Stomach smooth muscle (tissue), 2 donors: ENCODE measurements around the gene PBXIP1.

ENCODE experiments used
- H3K27ac ChIP-seq: one replicate; pipeline ENCODE4 v1.7.0; 2013; ENCODE audit warnings: mild to moderate bottlenecking, low read length, inconsistent platforms
- H3K27me3 ChIP-seq, 2 donors: one replicate each; pipeline ENCODE4 v1.7.0; 2013; ENCODE audit warnings: low read length in 2 of 2; ENCODE audit not compliant: insufficient read depth in 2 of 2, control insufficient read depth in 1 of 2
- H3K36me3 ChIP-seq, 2 donors: one replicate each; pipeline ENCODE4 v1.7.0; 2013; ENCODE audit warnings: low read length in 2 of 2; ENCODE audit not compliant: control insufficient read depth in 2 of 2, insufficient read depth in 2 of 2
- H3K4me1 ChIP-seq: one replicate; pipeline ENCODE4 v1.7.0; 2013; ENCODE audit warnings: low read length; ENCODE audit not compliant: control insufficient read depth, insufficient read depth
- H3K4me3 ChIP-seq, 2 donors: one replicate each; pipeline ENCODE4 v1.7.0; 2013; ENCODE audit warnings: low read length in 2 of 2
- H3K9ac ChIP-seq, 2 donors: one replicate each; pipeline ENCODE4 v1.7.0; 2013; ENCODE audit warnings: low read length in 2 of 2, mild to moderate bottlenecking in 1 of 2
- H3K9me3 ChIP-seq, 2 donors: one replicate each; pipeline ENCODE4 v1.7.0; 2013; ENCODE audit warnings: low read length in 2 of 2; ENCODE audit not compliant: control insufficient read depth in 2 of 2
- donor health status: healthy.
- donor health status: Pancreatic carcinoma.

PBXIP1 gene

DNA sequence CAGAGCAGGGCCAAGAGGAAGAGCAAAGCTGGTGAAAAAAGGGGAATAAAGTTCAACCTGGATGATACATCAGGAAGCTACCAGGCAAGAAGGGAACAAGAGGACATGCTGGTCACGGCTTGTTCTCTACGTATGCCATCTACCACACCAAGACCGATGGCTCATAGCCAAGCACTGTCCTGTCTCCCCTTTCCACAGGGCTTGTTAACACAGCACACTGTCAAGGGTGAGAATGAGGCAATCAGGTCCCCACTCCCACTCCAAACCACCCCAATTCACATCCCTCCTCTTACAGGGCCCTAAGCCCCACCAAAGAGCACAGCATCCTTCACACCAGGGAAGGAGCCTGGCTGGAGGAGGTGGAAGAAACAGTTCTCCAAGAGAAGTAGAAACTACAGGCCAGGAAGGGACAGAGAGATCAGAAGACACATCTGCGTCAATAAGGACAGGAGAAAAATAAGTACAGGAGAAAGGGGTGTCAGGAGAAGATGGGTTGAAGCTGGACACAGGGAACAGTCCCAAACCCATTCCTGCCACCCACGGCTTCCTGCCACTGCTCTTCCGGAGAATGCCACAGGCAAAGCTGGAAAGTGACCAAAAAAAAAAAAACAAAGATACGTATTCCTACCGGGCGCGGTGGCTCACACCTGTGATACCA lies 15.6 kb upstream of the PBXIP1 start:
- Histone ChIP-seq H3K4me3 (peak overlapping the region; percentile 69 to 70), H3K27me3 (no peaks in the 10 kb centered on the region), H3K4me1 (peaks cover 57% of the 10 kb centered on the region), H3K27ac (peak overlapping the region; percentile 99), H3K9me3 (no peaks in the 10 kb centered on the region), H3K36me3 (peaks cover 12 to 22% of the 10 kb centered on the region in 2 donors), H3K9ac (peak overlapping the region; percentile 80 to 85)

DNA sequence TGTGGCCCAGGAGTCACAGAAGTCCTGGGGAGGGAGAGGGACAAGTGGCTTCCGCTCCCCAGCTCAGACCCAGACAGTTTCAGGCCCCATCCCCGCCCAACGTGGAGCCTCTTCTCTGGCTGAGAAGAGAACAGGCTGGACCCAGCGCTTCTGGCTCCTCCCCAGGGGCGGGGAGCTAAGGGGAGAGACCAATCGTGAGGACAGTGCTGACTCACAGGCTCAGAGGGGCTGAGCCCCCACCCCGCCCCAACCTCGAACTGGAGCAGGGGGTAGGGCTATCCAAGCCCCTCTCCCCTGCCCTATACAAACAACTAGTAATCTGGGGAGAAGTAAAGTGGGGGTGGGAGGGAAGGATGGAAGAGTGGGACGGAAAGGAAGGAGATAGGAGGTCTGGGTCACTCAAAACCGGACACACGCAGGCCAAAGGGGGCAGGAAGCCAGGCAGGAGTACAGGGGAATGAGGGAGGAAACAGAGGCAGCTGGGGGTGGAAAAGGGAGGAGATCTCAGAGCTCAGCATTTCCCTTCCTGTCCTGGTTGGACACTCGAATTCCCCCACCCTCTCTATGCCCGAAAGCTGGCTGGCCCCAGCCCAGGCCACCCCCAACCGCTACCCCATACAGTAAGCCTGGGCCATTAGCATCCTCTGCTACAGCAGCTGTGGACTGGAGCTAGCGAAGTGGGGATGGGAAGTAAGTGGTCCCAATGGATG lies 14.9 kb upstream of the PBXIP1 start, which contains the start of gene SHC1:
SHC1 (minus strand) TSS at position 117 of the 710 bp plus-strand sequence. CDS start 221 bp downstream, outside the sequence.
- Histone ChIP-seq H3K27ac (peak within 1 kb of the TSS; percentile 99), H3K4me3 (peak within 1 kb of the TSS; percentile 69 to 70), H3K9ac (peak within 1 kb of the TSS; percentile 80 to 85), H3K27me3 (no peaks in the 10 kb centered on the region), H3K36me3 (peaks cover 19 to 28% of the 10 kb centered on the region in 2 donors), H3K4me1 (peaks cover 52% of the 10 kb centered on the region), H3K9me3 (no peaks in the 10 kb centered on the region)

DNA sequence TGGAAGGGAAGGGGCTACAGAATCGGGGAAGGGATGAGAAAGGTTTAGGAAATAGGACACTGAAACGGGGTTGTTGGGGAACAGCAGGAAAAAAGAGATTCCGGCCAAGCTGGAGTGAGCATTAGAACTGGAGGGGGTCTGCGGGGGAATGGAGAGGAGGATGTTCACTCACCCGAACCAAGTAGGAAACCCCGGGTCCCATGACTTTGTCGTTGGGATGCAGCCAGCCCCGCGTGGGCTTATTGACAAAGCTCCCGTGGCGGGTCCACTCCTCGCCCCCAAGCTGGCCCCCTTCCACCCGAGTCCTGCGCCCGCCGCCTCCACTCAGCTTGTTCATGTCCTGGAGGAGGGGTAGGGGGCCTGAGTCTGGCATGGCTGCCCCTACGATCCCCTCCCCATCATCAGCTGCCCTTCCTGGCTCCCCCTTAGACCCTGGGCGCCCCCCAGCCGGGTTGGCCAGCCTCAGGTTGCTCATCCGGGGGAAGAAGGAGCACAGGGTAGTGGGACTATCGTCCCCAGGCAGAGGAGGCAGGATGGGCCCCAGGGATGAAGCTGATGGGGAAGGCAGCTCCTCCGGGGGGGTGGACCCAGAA lies 14.1 kb upstream of the PBXIP1 start:
- Histone ChIP-seq H3K27ac (peak overlapping the region; percentile 99), H3K27me3 (no peaks in the 10 kb centered on the region), H3K9ac (peak overlapping the region; percentile 80 to 85), H3K36me3 (peaks cover 25 to 34% of the 10 kb centered on the region in 2 donors), H3K4me3 (peak overlapping the region; percentile 69 to 70), H3K4me1 (peaks cover 49% of the 10 kb centered on the region), H3K9me3 (no peaks in the 10 kb centered on the region)

DNA sequence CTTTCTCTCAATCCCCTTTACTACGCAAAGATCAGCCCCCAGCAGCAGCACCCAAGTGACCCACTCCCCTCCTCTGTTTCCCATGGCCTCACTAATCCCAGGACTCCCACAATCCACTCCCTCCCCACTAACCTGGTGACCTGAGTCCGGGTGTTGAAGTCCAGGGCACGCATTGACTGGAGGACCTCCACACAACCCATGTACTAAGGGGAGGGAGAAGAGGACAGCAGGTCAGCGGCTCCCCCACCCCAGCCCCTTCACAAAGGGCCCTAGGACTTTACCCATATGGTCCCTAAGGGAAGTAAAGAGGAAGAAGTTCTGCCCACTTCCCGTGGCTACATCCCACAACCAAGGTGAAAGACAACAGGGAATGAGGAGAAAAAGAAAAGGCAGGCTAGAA lies 13.3 kb upstream of the PBXIP1 start:
- H3K4me3 ChIP-seq = peak overlapping the region; percentile 69 to 70

DNA sequence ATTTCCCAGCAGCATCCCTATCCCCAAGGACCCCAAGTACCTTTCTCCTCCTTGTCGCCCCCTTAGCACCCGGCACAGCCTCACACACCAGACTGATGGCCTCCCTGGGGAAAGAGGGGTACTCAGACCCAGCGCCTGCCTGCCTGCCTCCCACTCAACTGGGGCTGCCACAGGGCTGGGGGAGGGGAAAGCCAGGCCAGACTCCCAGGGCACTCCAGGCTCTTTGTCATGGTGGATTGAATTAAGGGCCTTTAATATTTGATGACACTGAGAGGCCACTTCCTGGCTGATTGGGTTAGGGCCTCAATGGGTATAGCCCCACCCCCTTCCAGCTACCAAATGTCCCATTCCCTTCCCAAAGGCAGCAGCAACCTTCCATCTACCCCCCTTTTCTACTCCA lies 12.8 kb upstream of the PBXIP1 start:
- Histone ChIP-seq H3K27ac (peak overlapping the region; percentile 99), H3K9me3 (no peaks in the 10 kb centered on the region), H3K36me3 (peaks cover 33 to 43% of the 10 kb centered on the region in 2 donors), H3K4me1 (peaks cover 50% of the 10 kb centered on the region), H3K9ac (peak overlapping the region; percentile 47 to 85), H3K4me3 (peak overlapping the region in 1 of 2 donors; percentile 70), H3K27me3 (no peaks in the 10 kb centered on the region)

More for the DNA sequence above, 13.3 kb upstream of the PBXIP1 start:
- H3K27me3 ChIP-seq = no peaks in the 10 kb centered on the region
- H3K27ac ChIP-seq = peak overlapping the region; percentile 99
- no peaks in the 10 kb centered on the region for H3K9me3 ChIP-seq
- H3K9ac ChIP-seq = peak overlapping the region; percentile 47 to 85
- H3K4me1 ChIP-seq = peaks cover 49% of the 10 kb centered on the region
- H3K36me3 ChIP-seq = peaks cover 30 to 40% of the 10 kb centered on the region in 2 donors

DNA sequence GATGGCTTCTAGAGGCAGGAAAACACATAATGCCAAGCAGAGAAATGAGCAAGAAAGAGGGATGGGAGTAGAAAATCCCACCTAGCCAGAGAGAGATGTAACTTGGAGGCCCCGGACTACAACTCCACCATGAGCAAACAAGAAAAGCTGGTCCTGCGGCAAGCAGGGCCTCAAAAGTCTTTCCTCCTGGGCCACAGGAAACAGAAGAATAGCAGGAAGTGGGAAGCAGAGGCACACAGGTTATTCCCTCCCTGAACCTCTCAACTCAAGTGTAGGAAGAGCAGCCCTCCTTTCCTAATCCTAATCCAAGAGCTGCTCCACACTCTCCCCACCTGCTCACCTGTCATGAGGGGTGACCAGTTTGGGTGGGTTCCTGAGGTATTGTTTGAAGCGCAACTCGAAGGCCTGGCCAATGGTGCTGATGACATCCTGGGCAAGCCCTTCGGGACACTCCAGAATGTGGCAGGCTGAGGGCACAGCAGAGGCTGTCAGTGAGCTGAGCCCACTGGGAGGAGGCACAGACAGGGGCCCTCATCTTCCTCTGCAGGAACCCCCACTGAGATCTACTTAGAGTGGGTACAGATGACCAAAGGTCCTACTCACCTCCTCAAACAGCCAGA lies 11.5 kb upstream of the PBXIP1 start:
- peaks cover 47% of the 10 kb centered on the region for H3K4me1 ChIP-seq
- no peaks in the 10 kb centered on the region for H3K9me3 ChIP-seq
- peaks cover 41 to 49% of the 10 kb centered on the region in 2 donors for H3K36me3 ChIP-seq
- no peak overlapping the region for H3K4me3 ChIP-seq
- peak overlapping the region; percentile 99 for H3K27ac ChIP-seq
- no peaks in the 10 kb centered on the region for H3K27me3 ChIP-seq
- no peak overlapping the region for H3K9ac ChIP-seq

DNA sequence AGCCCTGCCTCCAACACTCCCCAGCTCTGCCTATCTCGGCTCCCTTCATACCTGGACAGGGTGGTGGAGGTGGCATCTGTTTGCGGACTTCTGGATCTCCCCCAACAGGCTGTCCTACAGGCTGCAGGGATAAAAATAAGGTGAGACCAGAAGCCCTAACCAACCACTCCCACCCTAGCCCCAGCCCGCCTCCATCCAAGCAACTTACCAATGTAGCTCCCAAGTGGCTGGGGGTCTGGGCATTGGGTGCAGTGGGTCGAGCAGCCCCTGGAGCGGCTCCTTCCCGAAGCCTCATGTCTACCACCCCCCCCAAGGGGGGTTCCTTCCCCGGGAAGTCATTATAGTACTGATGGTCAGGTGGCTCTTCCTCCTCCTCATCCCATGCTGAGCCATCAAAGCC lies 10.2 kb upstream of the PBXIP1 start:
- Histone ChIP-seq H3K27ac (no peak overlapping the region), H3K4me1 (peaks cover 40% of the 10 kb centered on the region)

DNA sequence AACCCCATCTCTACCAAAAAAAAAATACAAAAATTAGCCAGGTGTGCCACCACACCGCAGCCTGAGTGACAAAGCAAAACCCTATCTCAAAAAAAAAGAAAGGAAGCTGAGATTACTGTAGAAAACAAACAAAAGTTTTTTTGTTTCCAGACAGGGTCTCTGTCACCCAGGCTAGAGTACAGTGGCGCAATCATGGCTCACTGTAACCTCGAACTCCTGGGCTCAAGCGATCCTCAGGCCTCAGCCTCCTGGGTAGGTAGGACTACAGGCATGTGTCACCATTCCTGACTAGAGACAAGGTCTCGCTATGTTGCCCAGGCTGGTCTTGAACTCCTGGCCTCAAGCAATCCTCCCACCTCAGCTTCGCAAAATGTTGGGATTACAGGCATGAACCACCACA lies 8.5 kb upstream of the PBXIP1 start:
- Histone ChIP-seq H3K9ac (no peak overlapping the region), H3K27me3 (no peaks in the 10 kb centered on the region), H3K36me3 (peaks cover 41 to 52% of the 10 kb centered on the region in 2 donors), H3K9me3 (no peaks in the 10 kb centered on the region), H3K4me1 (peaks cover 34% of the 10 kb centered on the region), H3K27ac (no peak overlapping the region), H3K4me3 (no peak overlapping the region)

More for the DNA sequence above, 10.2 kb upstream of the PBXIP1 start:
- Histone ChIP-seq H3K9ac (no peak overlapping the region), H3K36me3 (peaks cover 41 to 49% of the 10 kb centered on the region in 2 donors), H3K9me3 (no peaks in the 10 kb centered on the region), H3K27me3 (no peaks in the 10 kb centered on the region), H3K4me3 (no peak overlapping the region)

DNA sequence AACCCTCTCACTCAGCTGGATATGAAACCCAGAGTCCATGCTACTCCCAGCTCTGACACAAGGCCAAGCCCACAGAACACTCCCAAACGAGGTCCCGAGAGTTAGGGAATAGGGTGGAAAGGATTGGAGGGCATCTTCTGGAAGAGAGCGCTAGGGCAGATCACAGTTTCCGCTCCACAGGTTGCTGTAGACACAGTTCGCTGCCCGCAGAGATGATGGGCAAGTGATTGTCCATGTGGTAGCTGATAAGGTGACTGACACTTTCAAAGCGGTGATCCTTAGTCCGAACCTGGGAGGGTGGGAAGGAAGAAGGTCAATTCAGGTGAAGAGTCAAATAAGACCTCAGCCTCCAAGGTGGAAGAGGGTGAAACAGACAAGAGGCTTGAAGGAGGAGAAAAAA lies 7.7 kb upstream of the PBXIP1 start:
- no peaks in the 10 kb centered on the region for H3K9me3 ChIP-seq
- peak overlapping the region in 1 of 2 donors; percentile 42 for H3K9ac ChIP-seq
- H3K27ac ChIP-seq = no peak overlapping the region
- peaks cover 30% of the 10 kb centered on the region for H3K4me1 ChIP-seq
- H3K36me3 ChIP-seq = peaks cover 44 to 51% of the 10 kb centered on the region in 2 donors
- no peak overlapping the region for H3K4me3 ChIP-seq
- no peaks in the 10 kb centered on the region for H3K27me3 ChIP-seq

DNA sequence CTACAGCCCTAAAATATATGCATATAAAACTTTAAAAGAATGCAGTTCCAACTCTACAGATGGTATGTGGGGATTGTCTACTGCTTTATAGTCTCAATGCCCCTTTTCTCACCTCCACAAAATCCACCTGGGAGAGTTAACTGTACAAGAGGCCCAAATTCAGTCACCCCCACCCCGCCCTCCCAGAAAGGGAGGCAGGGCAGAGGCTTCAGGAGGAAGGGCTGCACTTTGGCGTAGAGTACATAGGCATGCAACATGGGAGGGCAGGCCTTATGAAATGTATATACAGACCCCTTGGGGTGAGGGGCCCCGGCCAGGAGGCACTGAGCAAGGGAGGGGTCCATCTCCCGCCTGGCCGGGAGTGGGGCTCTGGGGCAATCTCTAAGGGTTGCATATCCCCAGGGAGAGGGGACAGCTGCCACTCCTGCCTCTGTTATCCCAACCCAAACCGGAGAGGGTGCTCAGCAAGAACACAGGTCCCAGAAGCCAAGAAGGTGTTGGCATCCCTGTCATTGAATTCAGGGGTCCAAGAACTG lies 7.0 kb upstream of the PBXIP1 start:
- peak overlapping the region; percentile 93 to 94 for H3K9ac ChIP-seq
- peaks cover 30% of the 10 kb centered on the region for H3K4me1 ChIP-seq
- peaks cover 46 to 48% of the 10 kb centered on the region in 2 donors for H3K36me3 ChIP-seq
- peak overlapping the region; percentile 31 to 85 for H3K4me3 ChIP-seq
- no peaks in the 10 kb centered on the region for H3K9me3 ChIP-seq
- peak overlapping the region; percentile 94 for H3K27ac ChIP-seq
- H3K27me3 ChIP-seq = no peaks in the 10 kb centered on the region
